Esophagus muscularis mucosa (tissue), 4 donors: ENCODE measurements around the gene SORCS2. TPM values are rescaled to one million over a fixed set of nuclear protein-coding genes. Genes with fewer than 3 reads are reported as not detected.

Source experiments
- DNase-seq: peaks from one replicate; pipeline ENCODE4 v3.0.0-alpha.2; 2017; ENCODE audit errors: extremely low spot score
- H3K27ac ChIP-seq, 4 donors: fragments of 200-600 bp; sonication (generic); replicated peaks in 1 of 4; 1 replicate in 3 of 4; 2 replicates in 1 of 4; pipeline ENCODE4 v1.5.1; 2016 to 2019; ENCODE audit warnings: mild to moderate bottlenecking in 1 of 4
- H3K27me3 ChIP-seq, 4 donors: fragments of 200-600 bp; sonication (generic); one replicate each; pipeline versions ENCODE4 v1.5.1 to v1.6.0; 2016 to 2019
- H3K36me3 ChIP-seq, 4 donors: fragments of 200-600 bp; sonication (generic); one replicate each; pipeline ENCODE4 v1.5.1; 2016 to 2019
- H3K4me1 ChIP-seq, 4 donors: fragments of 200-600 bp; sonication (generic); one replicate each; pipeline ENCODE4 v1.5.1; 2016 to 2019
- H3K4me3 ChIP-seq, 4 donors: fragments of 200-600 bp; sonication (generic); 1 replicate in 2 of 4; 2 replicates in 2 of 4; pipeline ENCODE4 v1.5.1; 2016 to 2019; ENCODE audit warnings: mild to moderate bottlenecking in 4 of 4, moderate library complexity in 1 of 4
- H3K9me3 ChIP-seq, 4 donors: fragments of 200-600 bp; sonication (generic); 1 replicate in 3 of 4; 2 replicates in 1 of 4; pipeline ENCODE4 v1.5.1; 2016 to 2019
- CTCF ChIP-seq, 3 experiments: fragments of 200-600 bp in 2 of 3; fragments of 450-650 bp in 1 of 3; sonication (generic) in 2 of 3; IDR thresholded peaks; one replicate each; pipeline ENCODE4 v1.5.1; 2017 to 2019; ENCODE audit warnings: antibody characterized with exemption in 3 of 3, mild to moderate bottlenecking in 2 of 3, moderate library complexity in 1 of 3
- EP300 ChIP-seq: sonication (generic); formaldehyde crosslinking; IDR thresholded peaks from one replicate; pipeline ENCODE4 v1.6.1; 2017; ENCODE audit warnings: antibody characterized with exemption
- POLR2A ChIP-seq: fragments of 450-650 bp; IDR thresholded peaks from one replicate; pipeline ENCODE4 v1.6.1; 2017; ENCODE audit warnings: antibody characterized with exemption, moderate library complexity, mild to moderate bottlenecking, low read depth
- POLR2AphosphoS5 ChIP-seq, 2 donors: sonication (generic); formaldehyde crosslinking; IDR thresholded peaks; one replicate each; pipeline ENCODE4 v1.6.1; 2017; ENCODE audit warnings: antibody characterized with exemption in 2 of 2
- WGBS: methylation state at CpG from one replicate; pipeline ENCODE4 v1.1.5; 2018; 5-methylcytosine and 5-hydroxymethylcytosine counted together
- intact Hi-C: fragments of 100-400 bp; cut with DNase I; formaldehyde crosslinking; loops from one replicate; pipeline ENCODE4 v1.15.1; 2023
- total RNA-seq, 4 donors: library from RNA; depleted of rRNA; stranded (reverse); fragments of >200 nt; gene quantifications; one replicate each; pipeline versions ENCODE4 v1.1.0 to v1.2.1, GENCODE V29; 2016

SORCS2 gene
- total RNA-seq, 4 donors from 2014 or later: 3.3 to 10.1 (median 4.3) TPM

GRCh38 chr4:7539659-7540058 lies 347.3 kb downstream of the SORCS2 start:
- peaks cover 0 to 3% (median 0%) of the 10 kb centered on the region in 4 donors for H3K9me3 ChIP-seq
- 66% methylated on average over 9 of the region's 9 CpGs for WGBS
- H3K4me1 ChIP-seq: peaks cover 0 to 4% (median 0%) of the 10 kb centered on the region in 4 donors
- TF ChIP-seq POLR2AphosphoS5 (IDR thresholded peaks at IDR 0.05) (no peak), EP300 (no peak), CTCF (IDR thresholded peaks at IDR 0.05) (no peak)
- no peaks in the 10 kb centered on the region for H3K27me3 ChIP-seq
- H3K27ac ChIP-seq: no peak overlapping the region
- DNase-seq: no peak
- no peaks in the 10 kb centered on the region for H3K36me3 ChIP-seq
- intact Hi-C loops: no loop called here
- H3K4me3 ChIP-seq: no peak overlapping the region

GRCh38 chr4:7540206-7540605 lies 347.9 kb downstream of the SORCS2 start:
- no peak overlapping the region for H3K4me3 ChIP-seq
- no peak overlapping the region for H3K27ac ChIP-seq
- 85% methylated on average over 8 of the region's 12 CpGs for WGBS
- intact Hi-C loops: no loop called here
- no peaks in the 10 kb centered on the region for H3K9me3 ChIP-seq
- no peaks in the 10 kb centered on the region for H3K27me3 ChIP-seq
- H3K36me3 ChIP-seq: no peaks in the 10 kb centered on the region
- H3K4me1 ChIP-seq: peaks cover 0 to 4% (median 0%) of the 10 kb centered on the region in 4 donors
- TF ChIP-seq POLR2A (no peak), EP300 (no peak), CTCF (IDR thresholded peaks at IDR 0.05) (no peak), POLR2AphosphoS5 (IDR thresholded peaks at IDR 0.05) (no peak)
- no peak for DNase-seq

- intact Hi-C loops: no loop called here
- TF ChIP-seq POLR2A: no peak
- TF ChIP-seq EP300: no peak
- no peak for TF ChIP-seq CTCF (IDR thresholded peaks at IDR 0.05)
- Histone ChIP-seq H3K4me3 (no peak overlapping the region), H3K36me3 (no peaks in the 10 kb centered on the region), H3K4me1 (peaks cover 0 to 4% (median 0%) of the 10 kb centered on the region in 4 donors), H3K27me3 (no peaks in the 10 kb centered on the region), H3K27ac (no peak overlapping the region), H3K9me3 (no peaks in the 10 kb centered on the region)
- no peak for DNase-seq
- WGBS: 95% methylated on average over 3 of the region's 17 CpGs
Observed at GRCh38 chr4:7540654-7541413, 348.5 kb downstream of the SORCS2 start.

GRCh38 chr4:7541414-7541810 lies 349.1 kb downstream of the SORCS2 start:
- intact Hi-C loops: no loop called here
- Histone ChIP-seq H3K36me3 (no peaks in the 10 kb centered on the region), H3K27ac (no peak overlapping the region), H3K9me3 (no peaks in the 10 kb centered on the region), H3K27me3 (no peaks in the 10 kb centered on the region), H3K4me3 (no peak overlapping the region), H3K4me1 (peaks cover 0 to 4% (median 3%) of the 10 kb centered on the region in 4 donors)
- no peak for TF ChIP-seq POLR2A
- TF ChIP-seq CTCF (IDR thresholded peaks at IDR 0.05): no peak
- TF ChIP-seq EP300: no peak
- no peak for TF ChIP-seq POLR2AphosphoS5 (IDR thresholded peaks at IDR 0.05)
- WGBS: 81% methylated on average over 7 of the region's 8 CpGs
- no peak for DNase-seq

GRCh38 chr4:7542781-7543180 lies 350.4 kb downstream of the SORCS2 start:
- no peak for DNase-seq
- intact Hi-C loops: no loop called here
- H3K4me3 ChIP-seq: no peak overlapping the region
- H3K9me3 ChIP-seq: no peaks in the 10 kb centered on the region
- no peaks in the 10 kb centered on the region for H3K36me3 ChIP-seq
- H3K4me1 ChIP-seq: peaks cover 0 to 17% (median 16%) of the 10 kb centered on the region in 4 donors
- H3K27ac ChIP-seq: no peak overlapping the region
- H3K27me3 ChIP-seq: no peaks in the 10 kb centered on the region
- no CpG with 5 or more reads among the region's 4 CpGs for WGBS
- no peak for TF ChIP-seq CTCF (IDR thresholded peaks at IDR 0.05)
- TF ChIP-seq POLR2A: no peak
- TF ChIP-seq EP300: no peak
- TF ChIP-seq POLR2AphosphoS5 (IDR thresholded peaks at IDR 0.05): no peak
